Neural progenitor cell (in vitro differentiated cells): Measurements from ENCODE around the gene ACYP2.

Experiments
- EZH2 ChIP-seq: fragments of 200-600 bp; sonication (generic); IDR thresholded peaks from 2 replicates; pipeline ENCODE4 v1.6.1; 2017; ENCODE audit warnings: antibody characterized with exemption, mild to moderate bottlenecking, moderate library complexity
- EZH2phosphoT487 ChIP-seq: fragments of 200-600 bp; sonication (generic); IDR thresholded peaks from 2 replicates; pipeline ENCODE4 v1.6.1; 2017; ENCODE audit warnings: antibody characterized with exemption
- TF ChIP-seq, protein P1 (sequence below): fragments of 200-600 bp; sonication (generic); IDR thresholded peaks from 2 replicates; pipeline ENCODE4 v1.5.1; 2017; ENCODE audit warnings: antibody characterized with exemption, mild to moderate bottlenecking

DNA sequence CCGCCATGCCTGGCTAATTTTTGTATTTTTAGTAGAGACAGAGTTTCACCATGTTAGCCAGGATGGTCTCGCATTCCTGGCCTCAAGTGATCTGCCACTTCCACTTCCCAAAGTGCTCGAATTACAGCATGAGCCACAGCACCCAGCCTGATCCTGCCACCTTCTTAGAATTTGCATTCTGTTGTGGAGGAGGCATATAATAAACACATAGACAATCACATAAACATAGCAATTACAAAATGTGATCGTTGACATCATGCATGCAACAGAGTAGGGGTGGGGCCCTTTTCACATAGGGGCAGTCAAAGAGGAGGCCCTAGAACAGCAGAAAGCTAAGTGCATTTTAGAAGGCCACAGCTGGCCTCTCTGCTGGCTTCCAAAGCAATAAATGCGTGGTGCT lies 180.5 kb downstream of the ACYP2 start:
- TF ChIP-seq, protein P1, sequence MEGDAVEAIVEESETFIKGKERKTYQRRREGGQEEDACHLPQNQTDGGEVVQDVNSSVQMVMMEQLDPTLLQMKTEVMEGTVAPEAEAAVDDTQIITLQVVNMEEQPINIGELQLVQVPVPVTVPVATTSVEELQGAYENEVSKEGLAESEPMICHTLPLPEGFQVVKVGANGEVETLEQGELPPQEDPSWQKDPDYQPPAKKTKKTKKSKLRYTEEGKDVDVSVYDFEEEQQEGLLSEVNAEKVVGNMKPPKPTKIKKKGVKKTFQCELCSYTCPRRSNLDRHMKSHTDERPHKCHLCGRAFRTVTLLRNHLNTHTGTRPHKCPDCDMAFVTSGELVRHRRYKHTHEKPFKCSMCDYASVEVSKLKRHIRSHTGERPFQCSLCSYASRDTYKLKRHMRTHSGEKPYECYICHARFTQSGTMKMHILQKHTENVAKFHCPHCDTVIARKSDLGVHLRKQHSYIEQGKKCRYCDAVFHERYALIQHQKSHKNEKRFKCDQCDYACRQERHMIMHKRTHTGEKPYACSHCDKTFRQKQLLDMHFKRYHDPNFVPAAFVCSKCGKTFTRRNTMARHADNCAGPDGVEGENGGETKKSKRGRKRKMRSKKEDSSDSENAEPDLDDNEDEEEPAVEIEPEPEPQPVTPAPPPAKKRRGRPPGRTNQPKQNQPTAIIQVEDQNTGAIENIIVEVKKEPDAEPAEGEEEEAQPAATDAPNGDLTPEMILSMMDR: no peak
- no peak for TF ChIP-seq EZH2
- TF ChIP-seq EZH2phosphoT487: no peak
